Lower lobe of right lung (tissue), 2 donors: Measurements from ENCODE around the gene PLEKHA5. TPM values are rescaled to one million over a fixed set of nuclear protein-coding genes. Genes with fewer than 3 reads are reported as not detected.
"Not testable (repeated sequence)": the region's sequence is repeated elsewhere in the genome, so short reads cannot be mapped to it uniquely, and the experiment has no call there.

Source experiments
- ATAC-seq, 2 donors: fragments of 200-7000 bp; cut with Tn5 transposase; one replicate each; pipeline ENCODE4 v1.9.1; 2020 to 2022; ENCODE audit warnings: mild to moderate bottlenecking in 2 of 2, moderate library complexity in 2 of 2
- DNase-seq: peaks from one replicate; pipeline ENCODE4 v3.0.0-alpha.2; 2020
- H3K27ac ChIP-seq: fragments of 200-600 bp; one replicate; pipeline ENCODE4 v1.8.0; 2022
- H3K27me3 ChIP-seq: fragments of 200-600 bp; one replicate; pipeline ENCODE4 v1.8.0; 2022; ENCODE audit warnings: low read depth
- H3K36me3 ChIP-seq: fragments of 200-600 bp; one replicate; pipeline ENCODE4 v1.8.0; 2022; ENCODE audit warnings: mild to moderate bottlenecking
- H3K4me1 ChIP-seq: fragments of 200-600 bp; one replicate; pipeline ENCODE4 v1.8.0; 2022
- H3K4me3 ChIP-seq: fragments of 200-600 bp; one replicate; pipeline ENCODE4 v1.8.0; 2022; ENCODE audit warnings: mild to moderate bottlenecking
- H3K9me3 ChIP-seq: fragments of 200-600 bp; one replicate; pipeline ENCODE4 v1.8.0; 2022
- intact Hi-C: fragments of 100-400 bp; cut with DNase I; formaldehyde crosslinking; loops from one replicate; pipeline ENCODE4 v1.11.0; 2022
- total RNA-seq: library from RNA; stranded (reverse); fragmentation: NEBNext Ultra II Directional; extraction: Animal tissue kit (Norgen Biotek cat#: 25700); gene quantifications from one replicate; pipeline ENCODE4 v1.2.1, GENCODE V29; 2021
- TF ChIP-seq, protein P1 (sequence below): fragments of 200-600 bp; IDR thresholded peaks from one replicate; pipeline ENCODE4 v1.8.0; 2022; ENCODE audit warnings: antibody characterized with exemption, mild to moderate bottlenecking
- donor health status: DM: no; HTN: yes; CAD: no; lungs with severe emphysema.

The PLEKHA5 gene
- total RNA-seq, 1 donor from 2014 or later: 29.2 TPM

DNA sequence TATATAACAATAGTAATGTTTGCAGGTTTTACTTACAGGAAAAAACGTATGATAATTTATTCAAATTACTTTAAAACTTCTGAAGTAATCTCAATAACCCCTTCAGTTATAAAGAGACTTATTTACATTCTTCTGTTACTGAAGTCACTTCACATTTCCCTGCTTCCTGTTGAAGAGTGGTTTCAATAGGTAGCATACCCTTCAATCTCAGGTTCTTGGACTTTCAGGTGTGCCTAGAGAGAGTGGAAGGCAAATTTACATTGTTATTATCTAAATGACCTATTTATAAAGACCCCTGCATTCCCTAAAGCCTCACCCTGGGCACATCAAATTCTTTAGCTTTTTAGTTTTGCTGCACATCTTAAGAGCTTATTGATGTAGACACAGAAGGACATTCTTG lies 172.2 kb downstream of the PLEKHA5 start:
- DNase-seq (no peak), ATAC-seq (peak; percentile 79 to 87)
- H3K27me3 ChIP-seq: no peaks in the 10 kb centered on the region
- TF ChIP-seq, protein P1, sequence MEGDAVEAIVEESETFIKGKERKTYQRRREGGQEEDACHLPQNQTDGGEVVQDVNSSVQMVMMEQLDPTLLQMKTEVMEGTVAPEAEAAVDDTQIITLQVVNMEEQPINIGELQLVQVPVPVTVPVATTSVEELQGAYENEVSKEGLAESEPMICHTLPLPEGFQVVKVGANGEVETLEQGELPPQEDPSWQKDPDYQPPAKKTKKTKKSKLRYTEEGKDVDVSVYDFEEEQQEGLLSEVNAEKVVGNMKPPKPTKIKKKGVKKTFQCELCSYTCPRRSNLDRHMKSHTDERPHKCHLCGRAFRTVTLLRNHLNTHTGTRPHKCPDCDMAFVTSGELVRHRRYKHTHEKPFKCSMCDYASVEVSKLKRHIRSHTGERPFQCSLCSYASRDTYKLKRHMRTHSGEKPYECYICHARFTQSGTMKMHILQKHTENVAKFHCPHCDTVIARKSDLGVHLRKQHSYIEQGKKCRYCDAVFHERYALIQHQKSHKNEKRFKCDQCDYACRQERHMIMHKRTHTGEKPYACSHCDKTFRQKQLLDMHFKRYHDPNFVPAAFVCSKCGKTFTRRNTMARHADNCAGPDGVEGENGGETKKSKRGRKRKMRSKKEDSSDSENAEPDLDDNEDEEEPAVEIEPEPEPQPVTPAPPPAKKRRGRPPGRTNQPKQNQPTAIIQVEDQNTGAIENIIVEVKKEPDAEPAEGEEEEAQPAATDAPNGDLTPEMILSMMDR: no peak
- H3K4me3 ChIP-seq: no peak overlapping the region
- peaks cover 4% of the 10 kb centered on the region for H3K36me3 ChIP-seq
- no peak overlapping the region for H3K27ac ChIP-seq
- peaks cover 9% of the 10 kb centered on the region for H3K4me1 ChIP-seq
- no peaks in the 10 kb centered on the region for H3K9me3 ChIP-seq
- intact Hi-C loops: no loop called here

GRCh38 chr12:19302100-19302640 lies 172.6 kb downstream of the PLEKHA5 start:
- Histone ChIP-seq H3K27ac (no peak overlapping the region), H3K36me3 (peaks cover 4% of the 10 kb centered on the region), H3K4me3 (no peak overlapping the region), H3K9me3 (no peaks in the 10 kb centered on the region), H3K27me3 (no peaks in the 10 kb centered on the region), H3K4me1 (peaks cover 9% of the 10 kb centered on the region)
- no peak for DNase-seq
- intact Hi-C loops: no loop called here
- TF ChIP-seq, protein P1: no peak
- ATAC-seq: peak in 1 of 2 donors; percentile 37

- Histone ChIP-seq H3K36me3 (peaks cover 4% of the 10 kb centered on the region), H3K9me3 (no peaks in the 10 kb centered on the region), H3K27me3 (no peaks in the 10 kb centered on the region), H3K4me1 (peaks cover 9% of the 10 kb centered on the region), H3K4me3 (no peak overlapping the region), H3K27ac (no peak overlapping the region)
- TF ChIP-seq, protein P1: no peak
- intact Hi-C loops: no loop called here
- ATAC-seq (no peak), DNase-seq (no peak)
Observed at GRCh38 chr12:19303496-19303895, 174.0 kb downstream of the PLEKHA5 start.

GRCh38 chr12:19304149-19304750 lies 174.7 kb downstream of the PLEKHA5 start:
- H3K27ac ChIP-seq: no peak overlapping the region
- intact Hi-C loops: no loop called here
- TF ChIP-seq, protein P1: no peak
- H3K27me3 ChIP-seq: no peaks in the 10 kb centered on the region
- ATAC-seq: no peak
- no peaks in the 10 kb centered on the region for H3K9me3 ChIP-seq
- H3K4me1 ChIP-seq: peaks cover 9% of the 10 kb centered on the region
- no peak overlapping the region for H3K4me3 ChIP-seq
- H3K36me3 ChIP-seq: no peaks in the 10 kb centered on the region
- no peak for DNase-seq

- H3K9me3 ChIP-seq, DNase-seq, H3K36me3 ChIP-seq, H3K27ac ChIP-seq, H3K4me3 ChIP-seq, ATAC-seq, intact Hi-C loops, H3K27me3 ChIP-seq, H3K4me1 ChIP-seq: not testable (repeated sequence)
Observed at GRCh38 chr12:19305621-19306020, 176.1 kb downstream of the PLEKHA5 start.

DNA sequence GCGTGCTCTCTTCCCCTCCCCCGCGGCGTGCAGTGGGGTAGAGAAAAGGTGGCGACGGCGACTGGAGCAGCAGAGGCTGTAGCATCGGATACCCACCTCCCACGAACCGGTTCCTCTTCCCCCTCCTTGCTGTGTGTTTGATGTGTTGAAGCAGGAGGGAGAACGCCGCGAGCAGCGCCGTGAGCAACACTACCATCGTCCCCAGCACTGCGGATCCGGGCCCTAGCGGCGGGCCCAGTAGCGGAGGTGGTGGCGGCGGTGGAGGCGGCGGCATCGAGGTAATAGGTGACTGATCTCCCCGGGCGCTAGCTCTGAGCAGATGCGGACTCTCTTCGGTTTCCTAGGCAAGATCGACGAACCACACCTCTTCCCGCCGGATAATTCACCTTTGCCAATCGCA lies 176.8 kb downstream of the PLEKHA5 start:
- TF ChIP-seq, protein P1: no peak
- Histone ChIP-seq H3K4me1 (peaks cover 9% of the 10 kb centered on the region), H3K27ac (no peak overlapping the region), H3K27me3 (no peaks in the 10 kb centered on the region), H3K4me3 (no peak overlapping the region), H3K36me3 (no peaks in the 10 kb centered on the region), H3K9me3 (no peaks in the 10 kb centered on the region)
- intact Hi-C loops: no loop called here
- DNase-seq (no peak), ATAC-seq (no peak)
